Right lobe of liver (tissue), 6 donors: ENCODE measurements around the gene MAVS. TPM values are rescaled to one million over a fixed set of nuclear protein-coding genes. Genes with fewer than 3 reads are reported as not detected.

ENCODE experiments used
- ATAC-seq, 4 donors: fragments of 200-7000 bp; cut with Tn5 transposase; one replicate each; pipeline ENCODE4 v1.9.1; 2020; ENCODE audit warnings: mild to moderate bottlenecking in 4 of 4, moderate library complexity in 4 of 4
- DNase-seq, 3 donors: peaks; one replicate each; pipeline ENCODE4 v3.0.0-alpha.2; 2020
- H3K27ac ChIP-seq, 3 donors: fragments of 200-600 bp; one replicate each; pipeline ENCODE4 v1.8.0; 2022
- H3K27me3 ChIP-seq, 2 donors: fragments of 200-600 bp; one replicate each; pipeline ENCODE4 v1.8.0; 2022
- H3K36me3 ChIP-seq, 4 donors: fragments of 200-600 bp; sonication (generic) in 1 of 4; one replicate each; pipeline versions ENCODE4 v1.5.1 to v1.8.0; 2017 to 2022; ENCODE audit warnings: control low read depth in 1 of 4
- H3K4me1 ChIP-seq, 4 donors: fragments of 200-600 bp; sonication (generic) in 1 of 4; one replicate each; pipeline versions ENCODE4 v1.5.1 to v1.8.0; 2017 to 2022; ENCODE audit warnings: control low read depth in 1 of 4
- H3K4me3 ChIP-seq, 3 donors: fragments of 200-600 bp; one replicate each; pipeline ENCODE4 v1.8.0; 2022
- H3K9me3 ChIP-seq, 4 donors: fragments of 200-600 bp; sonication (generic) in 1 of 4; one replicate each; pipeline versions ENCODE4 v1.5.1 to v1.8.0; 2017 to 2022; ENCODE audit warnings: control low read depth in 1 of 4
- CTCF ChIP-seq, 4 donors: fragments of 200-600 bp in 3 of 4; fragments of 450-650 bp in 1 of 4; IDR thresholded peaks; one replicate each; pipeline versions ENCODE4 v1.5.1 to v1.8.0; 2016 to 2022; ENCODE audit warnings: antibody characterized with exemption in 4 of 4, mild to moderate bottlenecking in 2 of 4
- POLR2A ChIP-seq: fragments of 450-650 bp; IDR thresholded peaks from one replicate; pipeline ENCODE4 v1.6.1; 2017; ENCODE audit warnings: antibody characterized with exemption, mild to moderate bottlenecking
- WGBS: methylation state at CpG from one replicate; pipeline ENCODE4 v1.1.6; 2018; ENCODE audit warnings: low coverage, low lambda C conversion rate; ENCODE audit not compliant: insufficient coverage; ENCODE audit errors: missing lambda C conversion rate; 5-methylcytosine and 5-hydroxymethylcytosine counted together
- intact Hi-C, 2 donors: fragments of 100-400 bp; cut with DNase I; formaldehyde crosslinking; loops; one replicate each; pipeline versions ENCODE4 v1.11.2 to v1.14.1; 2022
- total RNA-seq, 6 experiments: library from RNA; depleted of rRNA in 2 of 6; stranded (reverse); fragments of >200 nt in 2 of 6; fragmentation: NEBNext Ultra II Directional in 3 of 6; extraction: Animal tissue kit (Norgen Biotek cat#: 25700) in 3 of 6; gene quantifications; one replicate each; pipeline versions ENCODE4 v1.1.0 to v1.2.4, GENCODE V29; 2016 to 2023
- donor health status: DM: no; HTN: yes; CAD: no.
- donor health status: DM: no; HTN: no; CAD: no.
- donor health status: DM: no; HTN: no; CAD: no.
- donor health status: DM: no; HTN: yes; CAD: no.
- donor health status: DM: no; HTN: yes; CAD: no.

MAVS gene
- total RNA-seq, 6 experiments from 2014 or later = 10.1 to 20.4 (median 17.0) TPM

GRCh38 chr20:3908667-3909066, 62.0 kb downstream of the MAVS start:
- peaks cover 4 to 54% (median 26%) of the 10 kb centered on the region in 4 donors for H3K36me3 ChIP-seq
- H3K27ac ChIP-seq = no peak overlapping the region
- H3K4me1 ChIP-seq = peaks cover 0 to 12% (median 5%) of the 10 kb centered on the region in 4 donors
- no peak for TF ChIP-seq POLR2A
- TF ChIP-seq CTCF (IDR thresholded peaks at IDR 0.05) = no peak
- DNase-seq (no peak), ATAC-seq (no peak)
- no peaks in the 10 kb centered on the region for H3K27me3 ChIP-seq
- 91% methylated on average over 4 of the region's 4 CpGs for WGBS
- H3K9me3 ChIP-seq = no peaks in the 10 kb centered on the region
- intact Hi-C loops = no loop called here
- no peak overlapping the region for H3K4me3 ChIP-seq

GRCh38 chr20:3909952-3910366, 63.3 kb downstream of the MAVS start:
- DNase-seq = no peak
- intact Hi-C loops = no loop called here
- no peak for TF ChIP-seq CTCF (IDR thresholded peaks at IDR 0.05)
- TF ChIP-seq POLR2A = no peak
- no peak overlapping the region for H3K4me3 ChIP-seq
- peaks cover 0 to 1% (median 0%) of the 10 kb centered on the region in 4 donors for H3K4me1 ChIP-seq
- H3K9me3 ChIP-seq = no peaks in the 10 kb centered on the region
- ATAC-seq = no peak
- H3K27me3 ChIP-seq = no peaks in the 10 kb centered on the region
- peaks cover 4 to 66% (median 26%) of the 10 kb centered on the region in 4 donors for H3K36me3 ChIP-seq
- no peak overlapping the region for H3K27ac ChIP-seq

- Histone ChIP-seq H3K27ac (no peak overlapping the region), H3K9me3 (no peaks in the 10 kb centered on the region), H3K27me3 (no peaks in the 10 kb centered on the region), H3K4me1 (no peaks in the 10 kb centered on the region), H3K4me3 (no peak overlapping the region), H3K36me3 (peaks cover 4 to 73% (median 27%) of the 10 kb centered on the region in 4 donors)
- intact Hi-C loops = no loop called here
- ATAC-seq (no peak), DNase-seq (no peak)
- WGBS = 80% methylated on average over 2 of the region's 2 CpGs
- TF ChIP-seq CTCF (IDR thresholded peaks at IDR 0.05) (no peak), POLR2A (no peak)
These were observed 64.2 kb downstream of the MAVS start for GRCh38 chr20:3910853-3911252.

- TF ChIP-seq CTCF (IDR thresholded peaks at IDR 0.05) (no peak), POLR2A (no peak)
- no peak for DNase-seq
- peaks cover 4 to 73% (median 27%) of the 10 kb centered on the region in 4 donors for H3K36me3 ChIP-seq
These were observed 65.3 kb downstream of the MAVS start for GRCh38 chr20:3911956-3912355.

GRCh38 chr20:3914446-3914845, 67.8 kb downstream of the MAVS start:
- Histone ChIP-seq H3K4me1 (no peaks in the 10 kb centered on the region), H3K9me3 (no peaks in the 10 kb centered on the region), H3K27me3 (no peaks in the 10 kb centered on the region), H3K27ac (no peak overlapping the region), H3K4me3 (no peak overlapping the region), H3K36me3 (peaks cover 0 to 77% (median 23%) of the 10 kb centered on the region in 4 donors)
- DNase-seq (no peak), ATAC-seq (no peak)
- TF ChIP-seq POLR2A (no peak), CTCF (IDR thresholded peaks at IDR 0.05) (no peak)
- 86% methylated on average over 1 of the region's 2 CpGs for WGBS
- intact Hi-C loops = no loop called here

More at GRCh38 chr20:3911956-3912355, 65.3 kb downstream of the MAVS start:
- Histone ChIP-seq H3K27me3 (no peaks in the 10 kb centered on the region), H3K4me1 (no peaks in the 10 kb centered on the region), H3K27ac (no peak overlapping the region), H3K9me3 (no peaks in the 10 kb centered on the region), H3K4me3 (no peak overlapping the region)
- WGBS = 82% methylated on average over 2 of the region's 2 CpGs
- ATAC-seq = no peak
- intact Hi-C loops = no loop called here
